SKM-1 (cell line): ENCODE measurements around the gene UNC13B.
"Not testable (repeated sequence)": the region's sequence is repeated elsewhere in the genome, so short reads cannot be mapped to it uniquely, and the experiment has no call there.

Source experiments
- DNase-seq: peaks from one replicate; lab custom pipeline; 2025; ENCODE audit not compliant: unreplicated experiment; lab: John Stamatoyannopoulos, UW

Gene UNC13B

DNA sequence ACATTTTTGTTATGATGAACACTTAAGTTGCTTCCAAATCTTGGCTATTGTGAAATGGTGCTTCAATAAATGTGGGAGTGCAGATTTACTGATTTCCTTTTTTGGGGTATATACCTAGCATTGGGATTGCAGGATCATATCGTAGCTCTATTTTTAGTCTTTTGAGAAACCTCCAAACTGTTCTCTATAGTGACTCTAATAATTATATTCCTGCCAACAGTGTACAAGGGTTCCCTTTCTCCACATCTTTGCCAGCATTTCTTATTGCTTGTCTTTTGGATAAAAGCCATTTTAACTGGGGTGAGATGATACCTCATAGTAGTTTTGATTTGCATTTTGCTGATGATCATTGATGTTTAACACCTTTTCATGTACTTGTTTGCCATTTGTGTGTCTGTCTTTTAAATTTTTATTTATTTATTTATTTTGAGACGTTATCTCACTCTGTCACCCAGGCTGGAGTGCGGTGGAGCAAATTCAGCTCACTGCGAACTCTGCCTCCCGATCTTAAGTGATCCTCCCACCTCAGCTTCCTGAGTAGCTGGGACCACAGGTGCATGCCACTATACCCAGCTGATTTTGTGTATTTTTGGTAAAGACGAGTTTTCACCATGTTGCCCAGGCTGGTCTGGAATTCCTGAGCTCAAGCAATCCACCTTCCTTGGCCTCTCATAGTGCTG, 59.0 kb downstream of the UNC13B start:
- no peak for DNase-seq

DNA sequence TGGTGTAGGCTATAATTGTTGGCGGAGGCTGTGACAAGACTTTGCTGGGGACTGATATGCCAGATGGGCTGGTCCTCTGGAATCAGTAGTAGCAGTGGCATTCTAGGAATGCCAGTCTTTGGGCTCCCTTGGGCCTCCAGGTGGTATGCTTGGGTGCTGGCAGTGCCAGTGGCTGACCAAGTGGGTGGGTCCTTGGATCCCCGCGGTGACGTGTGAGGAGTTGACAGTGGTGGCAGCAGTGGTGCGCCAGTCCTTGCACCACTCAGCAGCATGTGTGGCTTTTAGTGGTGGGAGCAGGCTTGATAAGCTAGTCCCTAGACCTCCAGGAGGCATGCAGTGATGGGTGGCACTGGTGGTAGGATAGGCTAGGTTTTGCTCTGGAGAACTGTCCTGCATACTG, 63.9 kb downstream of the UNC13B start:
- no peak for DNase-seq

DNA sequence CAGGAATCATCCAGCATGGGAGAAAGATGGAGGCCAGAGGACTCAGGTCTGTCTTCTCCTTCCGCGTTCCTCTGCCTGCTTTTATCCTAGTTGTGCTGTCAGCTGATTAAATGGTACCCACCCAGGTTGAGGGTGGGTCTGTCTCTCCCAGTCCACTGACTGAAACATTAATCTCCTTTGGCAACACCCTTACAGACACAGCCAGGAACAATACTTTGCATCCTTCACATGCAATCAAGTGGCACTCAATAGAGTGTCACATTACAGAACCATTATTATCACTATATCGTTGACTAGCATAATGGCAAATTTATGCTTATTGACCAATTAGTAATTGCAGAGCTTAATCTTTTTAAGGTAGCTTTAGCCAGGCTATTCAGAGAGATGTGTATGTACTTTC, 64.8 kb downstream of the UNC13B start:
- no peak for DNase-seq

DNA sequence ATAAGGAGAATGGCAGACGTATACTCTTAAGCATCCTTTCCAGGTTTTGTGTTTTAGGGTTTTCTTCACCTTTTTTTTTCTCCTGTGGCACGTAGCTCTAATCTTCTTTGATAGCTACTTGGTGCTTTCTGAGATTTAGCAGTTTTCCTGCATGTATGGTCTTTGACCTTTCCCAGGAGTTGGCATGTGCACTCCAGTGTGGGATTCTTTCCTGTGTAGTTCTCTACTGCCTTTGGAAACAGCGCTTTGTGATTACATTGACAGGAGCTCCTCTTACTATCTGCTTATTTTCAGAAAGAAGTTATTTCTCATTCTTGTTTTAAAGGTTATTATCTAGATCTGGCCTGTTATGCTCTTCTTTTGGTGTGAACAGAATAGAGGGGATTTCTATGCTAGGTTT, 65.5 kb downstream of the UNC13B start:
- no peak for DNase-seq

DNA sequence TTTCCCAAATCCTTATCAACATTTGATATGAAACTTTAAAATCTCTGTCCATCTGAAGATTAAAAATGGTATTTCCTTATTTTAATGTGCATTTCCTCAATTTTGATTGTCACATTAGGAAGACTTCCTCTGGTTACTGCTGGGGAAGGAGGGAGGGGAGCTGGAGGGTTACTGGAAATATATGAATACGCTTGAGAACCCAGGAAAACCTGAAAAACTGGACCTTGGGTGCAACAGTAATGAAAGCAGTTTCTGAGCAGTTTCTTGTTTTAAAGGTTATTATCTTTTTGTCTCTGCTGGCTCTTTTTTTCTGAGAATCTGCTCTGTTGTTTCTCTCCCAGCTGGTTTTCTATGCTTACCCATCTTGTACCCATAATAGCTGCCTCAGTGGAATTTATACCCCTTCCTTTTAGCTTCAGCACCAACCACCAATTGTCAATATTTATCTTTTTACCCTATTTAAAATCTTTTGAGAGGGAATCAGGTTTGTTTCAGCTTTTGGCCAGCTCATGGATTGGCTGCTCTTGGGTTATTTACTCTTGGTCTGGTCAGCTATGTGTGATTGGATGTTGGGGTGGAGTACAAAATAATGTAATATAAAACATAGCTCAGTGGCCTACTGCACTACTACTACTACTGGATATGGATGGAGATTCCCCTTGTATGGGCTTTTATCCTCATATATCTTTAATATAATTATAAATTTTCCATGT, 67.4 kb downstream of the UNC13B start:
- no peak for DNase-seq

DNA sequence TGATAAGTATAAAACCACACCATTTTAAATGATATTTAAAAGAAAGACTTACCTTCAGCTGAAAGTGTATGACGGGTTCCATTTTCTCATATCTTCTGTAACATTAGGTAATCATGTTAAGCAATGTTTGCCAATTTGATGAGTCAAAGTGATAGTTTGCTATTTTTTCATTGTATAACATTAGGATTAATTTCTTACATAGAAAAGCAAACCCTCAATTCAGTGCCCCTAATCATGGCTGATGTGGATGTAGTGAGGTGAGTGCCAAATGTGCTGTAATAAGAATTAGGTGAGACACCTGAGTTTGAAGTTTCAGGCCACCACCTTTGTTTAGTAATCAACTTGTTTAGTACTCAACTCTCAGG, 68.0 kb downstream of the UNC13B start:
- no peak for DNase-seq

DNA sequence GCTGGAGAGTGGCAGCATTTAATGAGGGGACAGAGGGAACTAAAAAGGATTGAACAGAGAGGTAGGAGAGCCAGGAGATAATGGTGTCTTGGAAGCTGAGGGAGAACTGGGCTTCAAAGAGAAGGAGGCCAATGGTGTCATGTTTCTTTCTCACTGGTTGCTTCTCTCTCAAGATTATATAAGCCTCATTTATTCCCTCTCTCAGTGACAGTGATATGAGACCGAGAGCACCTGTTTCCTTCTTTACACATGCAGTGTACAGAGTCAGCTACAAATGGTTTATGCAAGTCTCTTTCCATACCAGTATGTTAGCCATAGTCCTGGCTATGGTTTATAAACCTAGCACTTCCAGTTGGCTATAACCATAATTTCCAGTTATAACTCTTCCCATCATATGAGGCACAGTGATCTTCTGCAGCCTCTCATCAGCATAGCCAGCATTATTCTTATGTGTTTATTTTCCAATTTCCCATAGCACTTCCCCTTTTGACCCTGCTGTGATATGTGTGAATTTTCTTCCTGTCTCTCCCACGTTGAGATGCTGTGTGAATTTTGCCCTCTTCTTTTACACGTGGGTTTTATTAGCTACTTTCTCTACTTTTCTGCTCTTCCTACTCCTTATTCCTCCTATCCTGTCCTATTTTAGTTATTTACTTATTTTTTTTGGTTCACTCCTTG, 71.2 kb downstream of the UNC13B start:
- DNase-seq = no peak

DNA sequence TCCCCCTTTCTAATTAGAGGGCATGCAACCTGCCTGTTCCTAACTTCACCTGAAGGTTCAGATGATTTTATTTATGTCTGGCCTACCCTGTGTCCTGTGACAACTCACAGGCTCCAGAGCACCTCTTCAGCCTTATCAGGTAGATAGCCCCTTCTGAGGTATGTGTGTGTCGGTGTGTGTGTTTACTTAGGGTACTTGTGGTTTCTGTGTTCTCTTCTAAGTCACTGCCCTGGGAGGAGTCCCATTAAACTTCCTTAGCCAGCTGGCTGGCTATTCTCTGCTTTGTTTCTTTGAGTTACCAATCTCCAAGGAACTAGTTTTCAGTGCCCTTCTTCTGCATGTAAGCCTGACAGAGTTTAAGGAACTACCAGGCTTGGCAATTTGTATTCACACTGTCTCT, 74.9 kb downstream of the UNC13B start:
- no peak for DNase-seq

DNA sequence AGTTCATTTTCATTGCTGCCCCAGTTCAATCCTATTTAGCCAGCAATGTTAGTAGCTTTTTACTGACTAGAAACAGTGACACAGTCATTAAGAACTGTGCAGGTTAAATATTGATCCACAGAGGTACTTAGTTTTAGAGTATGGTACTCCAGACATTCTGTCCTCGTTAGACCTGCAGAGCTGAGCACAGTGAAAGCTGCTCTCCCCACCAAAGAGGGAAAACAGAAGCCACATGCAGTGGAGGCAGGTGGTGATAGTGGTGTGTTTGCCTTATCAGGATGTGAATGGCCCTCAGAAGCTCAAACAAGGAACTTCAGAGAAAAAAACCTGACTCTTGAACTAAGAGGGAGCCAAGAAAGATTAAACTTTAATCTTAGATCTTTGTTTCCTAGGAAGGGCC, 75.5 kb downstream of the UNC13B start:
- DNase-seq = no peak

DNA sequence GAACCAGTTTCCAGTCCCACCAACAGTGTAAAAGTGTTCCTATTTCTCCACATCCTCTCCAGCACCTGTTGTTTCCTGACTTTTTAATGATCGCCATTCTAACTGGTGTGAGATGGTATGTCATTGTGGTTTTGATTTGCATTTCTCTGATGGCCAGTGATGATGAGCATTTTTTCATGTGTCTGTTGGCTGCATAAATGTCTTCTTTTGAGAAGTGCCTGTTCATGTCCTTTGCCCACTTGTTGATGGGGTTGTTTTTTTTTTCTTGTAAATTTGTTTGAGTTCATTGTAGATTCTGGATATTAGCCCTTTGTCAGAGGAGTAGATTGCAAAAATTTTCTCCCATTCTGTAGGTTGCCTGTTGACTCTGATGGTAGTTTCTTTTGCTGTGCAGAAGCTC, 84.1 kb downstream of the UNC13B start:
- DNase-seq = not testable (repeated sequence)

DNA sequence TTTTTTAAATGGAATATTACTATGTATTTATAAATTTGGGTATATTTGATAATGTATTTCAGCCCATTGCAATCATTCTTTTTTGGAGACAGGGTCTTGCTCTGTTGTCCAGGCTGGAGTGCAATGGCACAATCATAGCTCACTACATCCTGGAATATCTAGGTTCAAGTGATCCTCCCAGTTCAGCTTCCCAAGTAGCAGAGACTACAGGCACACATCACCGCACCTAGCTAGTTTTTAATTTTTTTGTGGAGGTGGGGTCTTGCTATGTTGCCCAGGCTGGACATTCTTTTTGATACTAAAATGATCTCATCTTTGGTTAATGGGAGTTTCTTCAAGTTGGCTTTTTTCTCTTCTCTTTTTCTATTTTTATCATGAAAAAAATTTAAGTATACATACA, 91.3 kb downstream of the UNC13B start:
- no peak for DNase-seq

DNA sequence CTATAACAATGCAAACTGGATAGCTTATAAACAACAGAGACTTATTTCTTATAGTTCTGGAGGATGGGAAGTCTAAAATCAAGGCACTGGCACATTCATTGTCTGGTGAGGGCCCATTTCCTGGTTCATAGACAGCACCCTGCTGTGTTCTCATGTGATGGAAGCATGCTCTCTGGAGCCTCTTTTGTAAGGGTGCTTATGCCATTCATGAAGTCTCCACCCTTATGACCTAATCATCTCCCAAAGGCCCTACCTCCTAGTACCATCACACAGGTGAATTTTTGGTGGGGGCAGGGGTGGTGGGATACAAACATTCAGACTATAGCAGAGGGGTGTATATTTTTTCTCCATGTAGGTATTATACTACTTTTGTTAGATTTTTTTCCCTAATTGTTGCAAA, 92.4 kb downstream of the UNC13B start:
- DNase-seq = no peak

DNA sequence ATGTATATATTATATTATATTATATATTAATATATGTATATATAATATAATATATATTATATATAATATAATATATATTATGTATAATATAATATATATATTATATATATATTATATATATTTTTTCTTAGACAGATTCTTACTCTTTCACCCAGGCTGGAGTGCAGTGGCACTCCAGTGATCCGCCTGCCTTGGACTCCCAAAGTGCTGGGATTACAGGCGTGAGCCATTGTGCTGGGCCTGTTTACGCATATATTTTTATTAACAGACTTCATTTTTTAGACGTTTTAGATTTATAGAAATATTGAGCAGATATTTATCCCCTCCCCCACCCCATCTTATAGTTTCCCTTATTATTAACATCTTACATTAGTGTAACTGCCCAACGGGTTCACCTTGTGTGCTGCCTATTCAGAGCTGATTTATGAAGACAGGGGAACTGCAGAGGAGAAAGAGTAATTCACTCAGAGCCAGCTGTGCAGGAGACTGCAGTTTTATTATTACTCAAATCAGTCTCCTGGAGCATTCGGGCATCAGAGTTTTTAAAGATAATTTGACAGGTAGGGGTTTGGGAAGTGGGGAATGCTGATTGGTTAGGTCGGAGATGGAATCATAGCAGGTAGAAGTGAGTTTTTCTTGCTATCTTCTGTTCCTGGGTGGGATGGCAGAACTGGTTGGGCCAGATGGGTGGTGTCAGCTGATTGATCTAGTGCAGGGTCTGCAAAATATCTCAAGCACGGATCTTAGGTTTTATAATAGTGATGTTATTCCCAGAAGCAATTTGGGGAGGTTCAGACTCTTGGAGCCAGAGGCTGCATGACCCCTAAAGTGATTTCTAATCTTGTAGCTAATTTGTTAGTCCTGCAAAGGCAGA, 93.4 kb downstream of the UNC13B start:
- no peak for DNase-seq

DNA sequence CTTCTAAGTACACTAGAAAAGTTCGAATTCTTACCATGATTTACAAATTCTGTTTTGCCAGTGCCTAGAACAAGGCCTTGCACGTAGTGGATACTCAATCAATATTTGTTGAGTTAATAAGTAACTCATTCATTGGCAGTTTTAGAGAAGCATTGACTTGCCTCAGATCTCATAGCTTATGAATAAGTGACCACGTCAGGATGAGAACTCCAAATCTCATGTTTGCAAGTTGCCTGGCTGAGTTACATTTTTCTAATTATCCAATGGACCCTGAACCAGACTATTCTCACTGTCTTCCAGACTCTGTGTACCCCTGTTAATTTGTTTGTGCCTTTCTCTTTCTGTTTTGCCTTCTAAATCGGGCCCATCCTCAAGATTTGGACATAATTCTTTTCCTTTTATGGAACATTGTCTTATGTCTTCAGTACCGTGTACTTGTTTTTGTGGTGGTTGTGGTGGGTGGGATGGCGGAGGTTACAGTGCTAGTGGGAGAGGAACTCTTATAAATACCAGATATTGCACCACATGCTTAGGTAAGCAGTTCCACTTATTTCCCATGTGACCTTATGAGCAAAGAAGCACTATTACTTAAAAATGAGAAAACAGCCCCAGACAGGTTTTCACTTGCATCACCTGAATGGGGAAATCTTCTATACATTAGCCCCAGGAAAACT, 96.3 kb downstream of the UNC13B start:
- DNase-seq = peak; percentile 19

DNA sequence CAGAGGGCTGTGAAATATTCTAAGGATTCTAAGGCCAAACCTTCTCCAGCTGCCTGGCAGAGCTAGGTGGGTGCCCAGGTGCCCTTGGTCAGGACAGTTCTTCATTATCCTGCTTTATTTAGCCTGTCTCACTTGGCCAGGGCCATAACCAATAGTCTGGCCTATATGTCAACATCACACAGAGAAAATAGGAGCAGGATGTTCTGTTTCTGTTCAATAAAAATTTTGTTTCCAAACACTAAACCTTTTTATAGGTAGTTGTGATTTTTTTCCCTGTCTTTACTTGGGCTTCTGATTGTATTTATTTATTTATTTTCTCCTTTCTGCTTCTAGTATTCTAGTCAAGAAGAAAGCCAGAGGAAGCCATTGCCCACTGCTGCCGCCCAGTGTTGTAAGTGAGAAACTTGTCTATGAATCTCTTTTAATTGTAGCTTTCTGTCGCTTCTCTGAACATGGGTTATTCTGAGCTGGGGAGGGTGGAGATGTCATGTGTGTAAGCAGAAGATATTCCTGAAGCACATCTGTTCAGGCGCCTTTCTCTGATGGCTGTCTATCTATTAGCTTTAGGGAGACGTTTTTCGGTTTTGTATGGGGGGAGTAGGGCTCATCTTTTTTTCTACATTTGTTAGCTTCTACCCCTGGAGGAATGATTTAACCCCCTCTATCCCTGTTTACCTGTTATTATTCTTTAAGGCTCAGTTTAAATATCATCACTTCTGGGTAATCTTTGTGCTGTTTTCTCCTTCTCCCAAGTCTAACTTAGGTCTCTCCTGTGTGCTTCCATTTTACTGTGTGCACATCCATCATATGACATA, 97.1 kb downstream of the UNC13B start:
- peak; percentile 23 for DNase-seq

DNA sequence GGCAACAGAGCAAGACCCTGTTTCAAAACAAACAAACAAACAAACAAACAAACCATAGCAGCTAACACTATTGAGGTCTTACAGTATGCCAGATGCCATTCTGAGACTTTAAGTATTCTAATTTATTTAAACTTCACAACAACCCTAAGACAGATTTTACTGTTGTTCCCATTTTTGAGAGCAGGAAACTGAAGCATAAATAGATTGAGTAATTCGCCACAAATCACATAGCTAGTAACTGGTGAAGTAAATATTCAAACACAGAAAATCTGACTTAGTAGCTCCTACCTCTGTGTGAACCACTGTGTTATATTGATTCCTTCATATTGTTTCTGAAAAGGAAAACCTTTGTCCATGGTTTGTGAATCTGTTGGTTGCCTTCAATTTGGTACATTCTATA, 98.4 kb downstream of the UNC13B start:
- no peak for DNase-seq

DNA sequence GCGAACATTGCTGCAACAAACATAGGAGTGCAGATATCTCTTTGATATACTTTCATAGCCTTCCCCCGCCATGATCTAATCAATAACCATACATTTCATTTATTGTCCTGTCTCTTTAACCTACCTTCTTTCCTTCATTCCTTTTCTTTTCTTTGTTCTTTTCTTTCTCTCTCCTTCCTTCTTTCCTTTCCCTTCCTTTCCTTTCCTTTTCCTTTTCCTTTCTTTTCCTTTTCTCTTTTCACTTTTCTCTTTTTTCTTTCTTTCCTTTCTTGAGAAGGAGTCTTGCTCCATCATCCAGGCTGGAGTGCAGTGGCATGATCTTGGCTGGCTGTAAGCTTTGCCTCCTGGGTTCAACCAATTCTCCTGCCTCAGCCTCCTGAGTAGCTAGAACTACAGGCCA, 100.3 kb downstream of the UNC13B start:
- no peak for DNase-seq

DNA sequence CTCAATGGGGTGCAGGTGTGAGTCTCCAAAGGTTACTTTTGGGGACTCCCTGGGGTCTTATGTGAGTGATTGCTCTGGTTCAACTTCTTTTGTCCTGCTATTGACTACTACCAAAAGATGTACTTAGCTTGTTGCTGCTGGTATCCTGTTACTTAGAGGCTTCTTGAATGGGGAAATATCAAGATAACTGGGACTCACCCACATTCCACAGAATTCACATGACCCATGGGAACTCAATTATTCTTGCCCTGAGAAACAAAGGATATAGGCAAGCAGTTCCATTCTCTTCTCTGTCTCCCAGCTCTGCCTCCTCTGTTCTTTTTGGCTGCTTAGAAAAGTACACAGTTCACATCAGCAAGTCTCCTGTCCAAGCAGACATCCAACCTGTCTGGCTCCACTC, 105.9 kb downstream of the UNC13B start:
- no peak for DNase-seq

DNA sequence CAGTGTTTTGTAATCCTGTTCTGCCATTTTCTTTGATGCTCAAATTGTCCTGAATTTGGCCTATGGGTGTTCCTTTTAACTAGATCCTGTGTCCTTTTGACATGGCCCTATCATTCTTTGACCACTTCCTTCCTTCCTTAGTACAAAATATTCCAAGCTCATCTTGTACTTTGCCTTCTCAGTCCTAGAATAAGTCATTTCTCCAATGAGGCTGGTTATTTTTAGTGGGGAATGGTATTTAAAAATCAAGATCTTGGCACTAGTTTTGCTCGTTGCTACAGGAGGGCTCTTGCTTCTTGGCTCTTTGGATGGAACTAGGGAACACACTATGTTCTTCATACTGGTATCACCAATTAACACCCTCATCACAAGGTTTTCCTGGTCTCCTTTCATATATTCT, 108.1 kb downstream of the UNC13B start:
- no peak for DNase-seq

DNA sequence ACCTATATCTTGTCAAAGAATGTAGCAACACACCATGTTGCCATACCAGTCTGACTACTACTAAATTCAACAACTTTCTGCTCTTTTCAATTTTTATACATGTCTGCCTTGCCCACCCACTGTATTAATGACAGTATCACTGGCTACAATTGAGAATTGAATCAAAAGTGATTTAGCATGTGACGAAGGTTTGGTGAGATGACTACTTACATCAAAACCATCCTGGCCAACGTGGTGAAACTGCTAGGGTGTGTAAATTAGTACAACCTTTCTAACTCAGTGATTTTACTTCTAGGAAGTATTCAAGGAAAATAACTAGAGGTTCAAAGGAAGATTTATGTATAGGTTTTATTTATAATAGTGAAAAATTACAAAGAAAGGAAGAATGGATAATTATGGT, 109.8 kb downstream of the UNC13B start:
- DNase-seq = no peak
